ENCODE measurements around the gene TMEM212. TPM values are rescaled to one million over a fixed set of nuclear protein-coding genes. Genes with fewer than 3 reads are reported as not detected.

Gene TMEM212
- total RNA-seq, 5 donors from 2014 or later (not counting 1 experiment from before 2014, with no cell fraction given): not detected

DNA sequence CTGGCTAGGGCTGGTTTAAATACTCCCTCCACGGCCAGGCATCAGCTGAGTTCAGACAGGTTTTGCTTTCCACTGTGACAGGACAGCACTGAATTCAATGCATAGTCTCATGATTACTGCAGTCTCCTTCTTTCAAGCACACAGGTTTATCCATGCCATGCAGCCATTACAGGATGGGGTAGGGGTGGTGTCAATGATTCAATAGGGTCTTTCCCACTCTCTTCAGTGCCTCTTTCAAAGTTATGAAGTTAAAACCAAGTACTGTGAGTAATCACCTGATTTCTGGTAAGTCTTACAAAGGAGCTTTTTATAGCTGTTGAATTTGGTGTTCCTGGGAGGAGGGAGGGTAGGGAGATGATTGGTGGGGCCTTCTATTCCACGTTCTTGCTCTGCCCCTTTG lies 47.2 kb downstream of the TMEM212 start:
- Mint-ChIP-seq H3K36me3 (no peaks in the 10 kb centered on the region), H3K27me3 (peaks cover 6 to 12% of the 10 kb centered on the region in 2 donors), H3K9me3 (no peaks in the 10 kb centered on the region), H3K4me3 (no peak overlapping the region), H3K27ac (no peak overlapping the region), H3K4me1 (no peaks in the 10 kb centered on the region)
- Histone ChIP-seq H3K27ac (ENCODE audit: low read length) (no peak overlapping the region), H3K4me3 (ENCODE audit: control insufficient read depth in 1 of 2, extremely low read depth in 1 of 2, low read length in 1 of 2) (no peak overlapping the region), H3K27me3 (replicated peaks in 1 of 2; ENCODE audit: control insufficient read depth in 2 of 2, extremely low read depth in 1 of 2, insufficient read depth in 2 of 2, low read length in 1 of 2) (no peaks in the 10 kb centered on the region), H3K4me1 (ENCODE audit: control insufficient read depth in 1 of 2, extremely low read depth in 1 of 2, insufficient read depth in 2 of 2, low read length in 2 of 2) (no peaks in the 10 kb centered on the region), H3K9me3 (no peaks in the 10 kb centered on the region), H3K36me3 (ENCODE audit: control insufficient read depth in 2 of 2, extremely low read depth in 1 of 2, insufficient read depth in 1 of 2, low read length in 1 of 2) (no peaks in the 10 kb centered on the region)
- WGBS (ENCODE audit: insufficient coverage): 56% methylated on average over 1 of the region's 2 CpGs
- ChIA-PET CTCF (interaction anchor here in 1 of 2 donors (1.4 kb wide), 1 partner anchor 451 kb away, joined by 5 read pairs; no protein-coding TSS in a partner anchor), POLR2A (no interaction called here)
- DNase-seq (no peak), ATAC-seq (replicated peaks in 1 of 4) (no peak)

GRCh38 chr3:171892457-171892856 lies 49.3 kb downstream of the TMEM212 start:
- ATAC-seq (replicated peaks in 1 of 4) (no peak), DNase-seq (no peak)
- Histone ChIP-seq H3K27ac (ENCODE audit: low read length) (no peak overlapping the region), H3K9me3 (no peaks in the 10 kb centered on the region), H3K27me3 (replicated peaks in 1 of 2; ENCODE audit: control insufficient read depth in 2 of 2, extremely low read depth in 1 of 2, insufficient read depth in 2 of 2, low read length in 1 of 2) (no peaks in the 10 kb centered on the region), H3K4me3 (ENCODE audit: control insufficient read depth in 1 of 2, extremely low read depth in 1 of 2, low read length in 1 of 2) (no peak overlapping the region), H3K36me3 (ENCODE audit: control insufficient read depth in 2 of 2, extremely low read depth in 1 of 2, insufficient read depth in 1 of 2, low read length in 1 of 2) (no peaks in the 10 kb centered on the region), H3K4me1 (ENCODE audit: control insufficient read depth in 1 of 2, extremely low read depth in 1 of 2, insufficient read depth in 2 of 2, low read length in 2 of 2) (no peaks in the 10 kb centered on the region)
- Mint-ChIP-seq H3K4me1 (no peaks in the 10 kb centered on the region), H3K4me3 (no peak overlapping the region), H3K36me3 (no peaks in the 10 kb centered on the region), H3K27ac (no peak overlapping the region), H3K9me3 (no peaks in the 10 kb centered on the region), H3K27me3 (peaks cover 12% of the 10 kb centered on the region in 2 donors)
- CTCF ChIA-PET: no interaction called here
- POLR2A ChIA-PET: no interaction called here

GRCh38 chr3:171895291-171895690 lies 52.1 kb downstream of the TMEM212 start:
- Histone ChIP-seq H3K4me3 (ENCODE audit: control insufficient read depth in 1 of 2, extremely low read depth in 1 of 2, low read length in 1 of 2) (no peak overlapping the region), H3K27ac (ENCODE audit: low read length) (no peak overlapping the region), H3K27me3 (replicated peaks in 1 of 2; ENCODE audit: control insufficient read depth in 2 of 2, extremely low read depth in 1 of 2, insufficient read depth in 2 of 2, low read length in 1 of 2) (peaks cover 0 to 4% of the 10 kb centered on the region in 2 experiments), H3K4me1 (ENCODE audit: control insufficient read depth in 1 of 2, extremely low read depth in 1 of 2, insufficient read depth in 2 of 2, low read length in 2 of 2) (no peaks in the 10 kb centered on the region), H3K9me3 (no peaks in the 10 kb centered on the region), H3K36me3 (ENCODE audit: control insufficient read depth in 2 of 2, extremely low read depth in 1 of 2, insufficient read depth in 1 of 2, low read length in 1 of 2) (no peaks in the 10 kb centered on the region)
- ATAC-seq (replicated peaks in 1 of 4) (no peak), DNase-seq (no peak)
- no peaks in the 10 kb centered on the region for H3K4me1 Mint-ChIP-seq
- no peak overlapping the region for H3K27ac Mint-ChIP-seq
- H3K4me3 Mint-ChIP-seq: no peak overlapping the region
- POLR2A ChIA-PET: no interaction called here
- H3K9me3 Mint-ChIP-seq: no peaks in the 10 kb centered on the region
- no peaks in the 10 kb centered on the region for H3K36me3 Mint-ChIP-seq
- peaks cover 15 to 16% of the 10 kb centered on the region in 2 donors for H3K27me3 Mint-ChIP-seq
- CTCF ChIA-PET: no interaction called here

GRCh38 chr3:171895900-171896299 lies 52.8 kb downstream of the TMEM212 start:
- H3K27ac ChIP-seq (ENCODE audit: low read length): no peak overlapping the region
- no peaks in the 10 kb centered on the region for H3K36me3 ChIP-seq (ENCODE audit: control insufficient read depth in 2 of 2, extremely low read depth in 1 of 2, insufficient read depth in 1 of 2, low read length in 1 of 2)
- CTCF ChIA-PET: interaction anchor here in 1 of 2 donors (0.6 kb wide), 2 partner anchors 184 to 578 kb away, joined by 3 to 4 read pairs; no protein-coding TSS in a partner anchor
- no peak overlapping the region for H3K4me3 ChIP-seq (ENCODE audit: control insufficient read depth in 1 of 2, extremely low read depth in 1 of 2, low read length in 1 of 2)
- Mint-ChIP-seq H3K9me3 (no peaks in the 10 kb centered on the region), H3K27ac (no peak overlapping the region), H3K4me1 (no peaks in the 10 kb centered on the region), H3K36me3 (no peaks in the 10 kb centered on the region), H3K4me3 (no peak overlapping the region), H3K27me3 (peaks cover 16 to 17% of the 10 kb centered on the region in 2 donors)
- whole genome bisulfite sequencing (ENCODE audit: insufficient coverage): 100% methylated on average over 3 of the region's 5 CpGs
- DNase-seq (no peak), ATAC-seq (replicated peaks in 1 of 4) (no peak)
- POLR2A ChIA-PET: no interaction called here
- H3K27me3 ChIP-seq (replicated peaks in 1 of 2; ENCODE audit: control insufficient read depth in 2 of 2, extremely low read depth in 1 of 2, insufficient read depth in 2 of 2, low read length in 1 of 2): peaks cover 0 to 7% of the 10 kb centered on the region in 2 experiments
- H3K4me1 ChIP-seq (ENCODE audit: control insufficient read depth in 1 of 2, extremely low read depth in 1 of 2, insufficient read depth in 2 of 2, low read length in 2 of 2): no peaks in the 10 kb centered on the region
- no peaks in the 10 kb centered on the region for H3K9me3 ChIP-seq

GRCh38 chr3:171896316-171896715 lies 53.2 kb downstream of the TMEM212 start:
- WGBS (ENCODE audit: insufficient coverage): no CpG with 5 or more reads among the region's 3 CpGs
- Histone ChIP-seq H3K27ac (ENCODE audit: low read length) (no peak overlapping the region), H3K4me1 (ENCODE audit: control insufficient read depth in 1 of 2, extremely low read depth in 1 of 2, insufficient read depth in 2 of 2, low read length in 2 of 2) (no peaks in the 10 kb centered on the region), H3K36me3 (ENCODE audit: control insufficient read depth in 2 of 2, extremely low read depth in 1 of 2, insufficient read depth in 1 of 2, low read length in 1 of 2) (no peaks in the 10 kb centered on the region), H3K27me3 (replicated peaks in 1 of 2; ENCODE audit: control insufficient read depth in 2 of 2, extremely low read depth in 1 of 2, insufficient read depth in 2 of 2, low read length in 1 of 2) (peaks cover 0 to 7% of the 10 kb centered on the region in 2 experiments), H3K9me3 (no peaks in the 10 kb centered on the region), H3K4me3 (ENCODE audit: control insufficient read depth in 1 of 2, extremely low read depth in 1 of 2, low read length in 1 of 2) (no peak overlapping the region)
- H3K4me3 Mint-ChIP-seq: no peak overlapping the region
- DNase-seq: no peak
- no peak for ATAC-seq (replicated peaks in 1 of 4)
- H3K27ac Mint-ChIP-seq: no peak overlapping the region
- POLR2A ChIA-PET: no interaction called here
- peaks cover 17 to 18% of the 10 kb centered on the region in 2 donors for H3K27me3 Mint-ChIP-seq
- CTCF ChIA-PET: interaction anchor here in 1 of 2 donors (0.6 kb wide), 2 partner anchors 184 to 577 kb away, joined by 3 to 4 read pairs; no protein-coding TSS in a partner anchor
- H3K36me3 Mint-ChIP-seq: no peaks in the 10 kb centered on the region
- H3K9me3 Mint-ChIP-seq: no peaks in the 10 kb centered on the region
- no peaks in the 10 kb centered on the region for H3K4me1 Mint-ChIP-seq

GRCh38 chr3:171898192-171898591 lies 55.0 kb downstream of the TMEM212 start:
- Histone ChIP-seq H3K9me3 (no peaks in the 10 kb centered on the region), H3K4me1 (ENCODE audit: control insufficient read depth in 1 of 2, extremely low read depth in 1 of 2, insufficient read depth in 2 of 2, low read length in 2 of 2) (no peaks in the 10 kb centered on the region), H3K27me3 (replicated peaks in 1 of 2; ENCODE audit: control insufficient read depth in 2 of 2, extremely low read depth in 1 of 2, insufficient read depth in 2 of 2, low read length in 1 of 2) (peaks cover 0 to 7% of the 10 kb centered on the region in 2 experiments), H3K27ac (ENCODE audit: low read length) (no peak overlapping the region), H3K4me3 (ENCODE audit: control insufficient read depth in 1 of 2, extremely low read depth in 1 of 2, low read length in 1 of 2) (no peak overlapping the region), H3K36me3 (ENCODE audit: control insufficient read depth in 2 of 2, extremely low read depth in 1 of 2, insufficient read depth in 1 of 2, low read length in 1 of 2) (no peaks in the 10 kb centered on the region)
- Mint-ChIP-seq H3K9me3 (no peaks in the 10 kb centered on the region), H3K4me1 (no peaks in the 10 kb centered on the region), H3K27me3 (peaks cover 16 to 21% of the 10 kb centered on the region in 2 donors), H3K36me3 (no peaks in the 10 kb centered on the region), H3K4me3 (no peak overlapping the region), H3K27ac (no peak overlapping the region)
- no CpG with 5 or more reads among the region's 1 CpG for WGBS (ENCODE audit: insufficient coverage)
- CTCF ChIA-PET: no interaction called here
- DNase-seq (no peak), ATAC-seq (replicated peaks in 1 of 4) (no peak)
- POLR2A ChIA-PET: no interaction called here

DNA sequence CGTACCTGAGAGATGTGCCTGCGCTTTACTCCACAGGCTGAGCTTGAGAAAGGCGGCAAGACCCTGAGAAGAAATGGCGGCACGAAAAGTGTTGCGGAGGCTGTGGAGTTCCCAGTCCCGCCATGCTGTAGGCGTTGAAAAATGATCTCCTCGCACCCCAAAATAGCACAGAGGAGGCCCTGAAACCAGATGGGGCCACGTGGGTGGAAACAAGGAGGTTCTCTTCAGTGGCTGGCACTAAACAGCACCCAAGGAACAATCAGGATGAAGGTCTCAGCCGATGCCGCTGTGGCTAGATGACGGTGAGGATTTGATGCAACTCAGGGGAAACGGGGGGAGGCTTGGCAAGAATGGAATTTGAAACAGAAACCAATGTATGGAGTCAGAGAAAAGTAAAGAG lies 57.3 kb downstream of the TMEM212 start:
- no peaks in the 10 kb centered on the region for H3K9me3 Mint-ChIP-seq
- Histone ChIP-seq H3K4me1 (ENCODE audit: control insufficient read depth in 1 of 2, extremely low read depth in 1 of 2, insufficient read depth in 2 of 2, low read length in 2 of 2) (no peaks in the 10 kb centered on the region), H3K36me3 (ENCODE audit: control insufficient read depth in 2 of 2, extremely low read depth in 1 of 2, insufficient read depth in 1 of 2, low read length in 1 of 2) (no peaks in the 10 kb centered on the region), H3K27me3 (replicated peaks in 1 of 2; ENCODE audit: control insufficient read depth in 2 of 2, extremely low read depth in 1 of 2, insufficient read depth in 2 of 2, low read length in 1 of 2) (peaks cover 0 to 7% of the 10 kb centered on the region in 2 experiments), H3K9me3 (no peaks in the 10 kb centered on the region), H3K4me3 (ENCODE audit: control insufficient read depth in 1 of 2, extremely low read depth in 1 of 2, low read length in 1 of 2) (no peak overlapping the region), H3K27ac (ENCODE audit: low read length) (no peak overlapping the region)
- 93% methylated on average over 12 of the region's 14 CpGs for WGBS (ENCODE audit: insufficient coverage)
- ChIA-PET POLR2A (no interaction called here), CTCF (no interaction called here)
- peaks cover 6 to 15% of the 10 kb centered on the region in 2 donors for H3K27me3 Mint-ChIP-seq
- no peak for DNase-seq
- H3K4me3 Mint-ChIP-seq: no peak overlapping the region
- no peaks in the 10 kb centered on the region for H3K4me1 Mint-ChIP-seq
- ATAC-seq (replicated peaks in 1 of 4): no peak
- no peaks in the 10 kb centered on the region for H3K36me3 Mint-ChIP-seq
- H3K27ac Mint-ChIP-seq: no peak overlapping the region

Measured in T-cell (primary cell).